Nephron (organoid): ENCODE measurements around the gene ZMYND10.
A peak's percentile ranks its signal among the peaks of the same experiment; 100 is the strongest.

ENCODE experiments used
- H3K27ac Mint-ChIP-seq, 3 experiments: 2 replicates each; pipeline ENCODE4 v1.8.0; 2020; ENCODE audit warnings: mixed read lengths in 3 of 3, mild to moderate bottlenecking in 2 of 3, moderate library complexity in 1 of 3
- H3K27me3 Mint-ChIP-seq: 2 replicates; pipeline ENCODE4 v1.8.0; 2021; ENCODE audit warnings: low read depth, mild to moderate bottlenecking, moderate library complexity, mixed read lengths
- H3K36me3 Mint-ChIP-seq: 2 replicates; pipeline ENCODE4 v1.8.0; 2020; ENCODE audit warnings: low read depth, mixed read lengths
- H3K4me1 Mint-ChIP-seq: 2 replicates; pipeline ENCODE4 v1.8.0; 2020; ENCODE audit warnings: mixed read lengths
- H3K4me3 Mint-ChIP-seq, 3 experiments: 2 replicates each; pipeline ENCODE4 v1.8.0; 2020; ENCODE audit warnings: mild to moderate bottlenecking in 3 of 3, mixed read lengths in 3 of 3, moderate library complexity in 2 of 3
- H3K9me3 Mint-ChIP-seq: 2 replicates; pipeline ENCODE4 v1.8.0; 2020; ENCODE audit warnings: mixed read lengths
- CTCF ChIP-seq, 3 experiments: fragments of 200-600 bp; sonication (generic); IDR thresholded peaks; one replicate each; pipeline ENCODE4 v1.5.0; 2021; ENCODE audit warnings: antibody characterized with exemption in 3 of 3; ENCODE audit not compliant: unreplicated experiment in 3 of 3

The ZMYND10 gene

GRCh38 chr3:50345586-50346234 is at the start of gene ZMYND10:
TSS of gene ZMYND10 (minus strand) at chr3:50345732. CDS start at chr3:50345579, 153 bp downstream.
- no peak for TF ChIP-seq CTCF (IDR thresholded peaks at IDR 0.05; ENCODE audit: unreplicated experiment in 3 of 3)
- H3K4me1 Mint-ChIP-seq, result peaks cover 19% of the 10 kb centered on the region
- H3K9me3 Mint-ChIP-seq, result no peaks in the 10 kb centered on the region
- no peaks in the 10 kb centered on the region for H3K36me3 Mint-ChIP-seq
- H3K4me3 Mint-ChIP-seq, result peak within 1 kb of the TSS; percentile 77 to 82 (median 81)
- H3K27ac Mint-ChIP-seq, result peak within 1 kb of the TSS in 1 of 3 experiments; percentile 56
- peaks cover 39% of the 10 kb centered on the region for H3K27me3 Mint-ChIP-seq

- H3K4me1 Mint-ChIP-seq, result peaks cover 13% of the 10 kb centered on the region
Observed at GRCh38 chr3:50393061-50393460, 47.5 kb upstream of the ZMYND10 start.

GRCh38 chr3:50392101-50392715 is 46.7 kb upstream of the ZMYND10 start:
- Mint-ChIP-seq H3K9me3 (no peaks in the 10 kb centered on the region), H3K4me3 (no peak overlapping the region), H3K27me3 (peaks cover 10% of the 10 kb centered on the region), H3K4me1 (peaks cover 13% of the 10 kb centered on the region), H3K36me3 (no peaks in the 10 kb centered on the region), H3K27ac (peak overlapping the region in 2 of 3 experiments; percentile 27 to 31)
- no peak for TF ChIP-seq CTCF (IDR thresholded peaks at IDR 0.05; ENCODE audit: unreplicated experiment in 3 of 3)

More at GRCh38 chr3:50393061-50393460, 47.5 kb upstream of the ZMYND10 start:
- Mint-ChIP-seq H3K27me3 (peaks cover 10% of the 10 kb centered on the region), H3K4me3 (no peak overlapping the region), H3K9me3 (no peaks in the 10 kb centered on the region), H3K36me3 (no peaks in the 10 kb centered on the region), H3K27ac (no peak overlapping the region)
- TF ChIP-seq CTCF (IDR thresholded peaks at IDR 0.05; ENCODE audit: unreplicated experiment in 3 of 3), result no peak

GRCh38 chr3:50390508-50391224 is 45.1 kb upstream of the ZMYND10 start:
- H3K9me3 Mint-ChIP-seq, result no peaks in the 10 kb centered on the region
- peak overlapping the region in 1 of 3 experiments; percentile 28 for H3K27ac Mint-ChIP-seq
- no peak overlapping the region for H3K4me3 Mint-ChIP-seq
- H3K36me3 Mint-ChIP-seq, result no peaks in the 10 kb centered on the region
- peaks cover 10% of the 10 kb centered on the region for H3K27me3 Mint-ChIP-seq
- no peak for TF ChIP-seq CTCF (IDR thresholded peaks at IDR 0.05; ENCODE audit: unreplicated experiment in 3 of 3)
- H3K4me1 Mint-ChIP-seq, result peaks cover 17% of the 10 kb centered on the region

GRCh38 chr3:50389414-50389767 is 43.9 kb upstream of the ZMYND10 start:
- H3K4me1 Mint-ChIP-seq, result peaks cover 19% of the 10 kb centered on the region
- no peaks in the 10 kb centered on the region for H3K36me3 Mint-ChIP-seq
- no peak overlapping the region for H3K27ac Mint-ChIP-seq
- H3K9me3 Mint-ChIP-seq, result no peaks in the 10 kb centered on the region
- H3K27me3 Mint-ChIP-seq, result peaks cover 7% of the 10 kb centered on the region
- TF ChIP-seq CTCF (IDR thresholded peaks at IDR 0.05; ENCODE audit: unreplicated experiment in 3 of 3), result no peak
- H3K4me3 Mint-ChIP-seq, result no peak overlapping the region
